ENCODE results near the gene FAM43A.

Gene FAM43A

GRCh38 chr3:194688946-194689345, 3.3 kb downstream of the FAM43A start:
- TF ChIP-seq, protein P1, sequence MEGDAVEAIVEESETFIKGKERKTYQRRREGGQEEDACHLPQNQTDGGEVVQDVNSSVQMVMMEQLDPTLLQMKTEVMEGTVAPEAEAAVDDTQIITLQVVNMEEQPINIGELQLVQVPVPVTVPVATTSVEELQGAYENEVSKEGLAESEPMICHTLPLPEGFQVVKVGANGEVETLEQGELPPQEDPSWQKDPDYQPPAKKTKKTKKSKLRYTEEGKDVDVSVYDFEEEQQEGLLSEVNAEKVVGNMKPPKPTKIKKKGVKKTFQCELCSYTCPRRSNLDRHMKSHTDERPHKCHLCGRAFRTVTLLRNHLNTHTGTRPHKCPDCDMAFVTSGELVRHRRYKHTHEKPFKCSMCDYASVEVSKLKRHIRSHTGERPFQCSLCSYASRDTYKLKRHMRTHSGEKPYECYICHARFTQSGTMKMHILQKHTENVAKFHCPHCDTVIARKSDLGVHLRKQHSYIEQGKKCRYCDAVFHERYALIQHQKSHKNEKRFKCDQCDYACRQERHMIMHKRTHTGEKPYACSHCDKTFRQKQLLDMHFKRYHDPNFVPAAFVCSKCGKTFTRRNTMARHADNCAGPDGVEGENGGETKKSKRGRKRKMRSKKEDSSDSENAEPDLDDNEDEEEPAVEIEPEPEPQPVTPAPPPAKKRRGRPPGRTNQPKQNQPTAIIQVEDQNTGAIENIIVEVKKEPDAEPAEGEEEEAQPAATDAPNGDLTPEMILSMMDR (conservative IDR thresholded peaks at IDR 0.05; ENCODE audit: low read depth, low read length): no peak
- peak overlapping the region; percentile 80 for H3K4me3 ChIP-seq (ENCODE audit: low read depth, low read length)
- no peak for DNase-seq (ENCODE audit: low read depth)

DNA sequence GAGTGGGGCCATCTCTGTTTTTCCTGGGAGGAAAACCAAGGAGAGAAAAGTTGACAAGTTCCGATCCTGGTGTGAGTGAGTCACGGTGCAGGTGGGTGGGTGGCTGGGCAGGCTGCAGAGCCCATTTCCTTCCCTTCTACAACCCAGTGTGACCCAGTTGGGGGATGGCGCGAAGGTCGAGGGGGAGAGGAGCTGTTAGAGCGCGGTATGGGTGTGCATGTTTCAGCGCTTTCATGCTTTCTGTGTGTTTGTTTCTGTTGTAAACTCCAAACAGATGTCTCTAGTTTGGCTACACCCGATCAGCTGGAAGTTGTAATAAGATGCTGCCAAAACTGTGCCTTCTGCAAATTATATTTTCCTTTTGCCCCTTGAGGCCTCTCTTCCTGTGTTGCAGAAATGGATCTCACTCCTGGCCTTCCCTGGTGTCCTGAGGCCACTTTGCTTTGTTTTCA, 3.8 kb downstream of the FAM43A start:
- DNase-seq (ENCODE audit: low read depth): peak; percentile 79
- H3K4me3 ChIP-seq (ENCODE audit: low read depth, low read length): peak overlapping the region; percentile 80
- TF ChIP-seq, protein P1 (conservative IDR thresholded peaks at IDR 0.05; ENCODE audit: low read depth, low read length): no peak

GRCh38 chr3:194690501-194691372, 5.1 kb downstream of the FAM43A start:
- no peak overlapping the region for H3K4me3 ChIP-seq (ENCODE audit: low read depth, low read length)
- TF ChIP-seq, protein P1 (conservative IDR thresholded peaks at IDR 0.05; ENCODE audit: low read depth, low read length): no peak
- DNase-seq (ENCODE audit: low read depth): peak; percentile 68

DNA sequence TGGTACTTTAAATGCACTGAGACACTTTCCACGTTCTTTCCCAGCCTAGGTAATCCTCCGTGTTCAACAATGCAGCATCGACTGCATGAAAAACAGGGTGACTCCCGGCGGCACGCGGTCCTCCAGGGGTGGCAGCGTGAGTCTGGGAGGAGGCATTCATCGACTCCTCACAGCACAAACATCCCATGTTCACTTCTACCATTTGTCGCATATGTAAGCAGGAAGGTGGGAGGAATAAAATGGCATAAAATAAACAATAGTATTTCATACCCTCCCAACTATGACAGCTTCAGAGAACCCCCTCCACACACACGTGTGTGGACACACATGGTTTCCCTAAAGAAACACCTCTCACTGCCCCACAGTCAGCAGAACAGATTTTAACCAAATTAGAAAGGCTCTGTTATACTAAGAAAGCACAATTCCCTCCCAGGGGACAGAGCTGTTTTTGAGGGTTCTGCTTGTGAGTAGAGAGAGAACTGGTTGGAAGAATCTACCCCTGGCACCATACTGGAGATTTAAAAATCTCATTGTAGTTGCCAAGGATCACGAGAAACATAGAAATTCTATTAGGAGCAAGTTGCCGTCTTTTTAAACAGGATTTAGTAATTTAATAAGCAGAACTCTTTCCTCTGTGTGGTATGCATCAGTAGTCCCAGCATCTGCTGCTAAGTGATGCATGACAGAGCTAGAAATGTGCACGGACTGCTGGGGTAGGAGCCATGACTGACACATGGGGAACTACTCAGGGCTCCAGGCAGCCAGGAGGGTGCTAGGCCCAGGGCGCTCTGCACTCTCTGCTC, 6.0 kb downstream of the FAM43A start:
- H3K4me3 ChIP-seq (ENCODE audit: low read depth, low read length): no peak overlapping the region
- DNase-seq (ENCODE audit: low read depth): no peak
- TF ChIP-seq, protein P1 (conservative IDR thresholded peaks at IDR 0.05; ENCODE audit: low read depth, low read length): no peak

DNA sequence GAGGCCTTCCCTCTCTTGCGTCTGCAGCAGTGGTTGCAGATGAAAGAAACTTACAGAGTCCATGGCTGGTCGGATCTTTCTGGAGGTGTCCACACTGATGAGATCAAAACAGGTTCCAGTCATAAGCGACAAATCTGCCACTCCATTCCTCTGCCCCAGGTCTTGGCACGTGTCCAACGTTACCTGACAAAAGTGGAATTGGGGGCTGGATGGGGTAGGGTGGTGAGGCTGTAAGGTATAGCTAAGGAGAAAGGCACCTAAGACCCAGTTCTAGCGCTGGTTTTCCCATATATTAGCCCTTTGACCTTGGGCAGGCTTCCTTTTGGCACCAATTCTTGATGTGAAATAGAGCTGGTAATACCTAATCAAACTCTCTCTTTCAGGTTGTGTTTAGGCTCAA, 11.0 kb downstream of the FAM43A start:
- TF ChIP-seq, protein P1 (conservative IDR thresholded peaks at IDR 0.05; ENCODE audit: low read depth, low read length): no peak
- no peak for DNase-seq (ENCODE audit: low read depth)
- H3K4me3 ChIP-seq (ENCODE audit: low read depth, low read length): no peak overlapping the region

GRCh38 chr3:194702545-194702944, 16.9 kb downstream of the FAM43A start:
- TF ChIP-seq, protein P1 (conservative IDR thresholded peaks at IDR 0.05; ENCODE audit: low read depth, low read length): no peak
- no peak overlapping the region for H3K4me3 ChIP-seq (ENCODE audit: low read depth, low read length)
- no peak for DNase-seq (ENCODE audit: low read depth)
